Mononuclear cell (primary cell): ENCODE measurements around the gene CCL19. TPM values are rescaled to one million over a fixed set of nuclear protein-coding genes. Genes with fewer than 3 reads are reported as not detected.

Source experiments
- H3K27me3 ChIP-seq: 2 replicates; pipeline ENCODE4 v1.6.0; 2011; ENCODE audit warnings: low read length, control low read depth; ENCODE audit not compliant: insufficient read depth
- H3K4me1 ChIP-seq: 2 replicates; pipeline ENCODE4 v1.5.1; 2011; ENCODE audit warnings: mild to moderate bottlenecking, low read length, control low read depth; ENCODE audit not compliant: insufficient read depth
- H3K4me3 ChIP-seq: 2 replicates; pipeline ENCODE4 v1.5.1; 2011; ENCODE audit warnings: mild to moderate bottlenecking, low read length, moderate library complexity
- H3K9me3 ChIP-seq: 2 replicates; pipeline ENCODE4 v1.5.1; 2011; ENCODE audit warnings: low read depth, mild to moderate bottlenecking, control low read depth, low read length
- total RNA-seq: library from RNA; depleted of rRNA; stranded (reverse); fragments of >200 nt; gene quantifications from one replicate; pipeline ENCODE4 v1.2.3, GENCODE V29; 2012

The CCL19 gene
- total RNA-seq, 1 donor, result not detected

- Histone ChIP-seq H3K4me3 (no peak overlapping the region), H3K4me1 (peaks cover 17% of the 10 kb centered on the region), H3K27me3 (no peaks in the 10 kb centered on the region), H3K9me3 (no peaks in the 10 kb centered on the region)
Measured at GRCh38 chr9:34658461-34658860, 32.6 kb downstream of the CCL19 start.

DNA sequence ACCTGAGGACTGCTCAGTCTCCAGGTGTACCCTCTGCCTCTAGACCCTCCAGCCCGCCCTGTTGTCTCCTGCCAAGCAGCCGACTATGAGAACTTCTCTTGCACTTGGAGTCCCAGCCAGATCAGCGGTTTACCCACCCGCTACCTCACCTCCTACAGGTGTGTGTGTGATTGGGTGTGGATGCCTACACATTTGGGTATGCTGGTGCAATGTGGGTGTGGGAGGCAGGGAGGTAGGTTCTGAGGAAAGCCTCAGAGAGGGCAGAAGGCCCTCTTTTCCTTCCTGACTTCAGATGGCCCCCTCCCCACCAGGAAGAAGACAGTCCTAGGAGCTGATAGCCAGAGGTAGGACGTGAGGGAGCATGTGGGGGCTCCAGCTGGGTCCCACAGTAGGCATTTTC, 34.1 kb downstream of the CCL19 start:
- Histone ChIP-seq H3K4me1 (peaks cover 9% of the 10 kb centered on the region), H3K4me3 (no peak overlapping the region), H3K27me3 (no peaks in the 10 kb centered on the region), H3K9me3 (no peaks in the 10 kb centered on the region)

DNA sequence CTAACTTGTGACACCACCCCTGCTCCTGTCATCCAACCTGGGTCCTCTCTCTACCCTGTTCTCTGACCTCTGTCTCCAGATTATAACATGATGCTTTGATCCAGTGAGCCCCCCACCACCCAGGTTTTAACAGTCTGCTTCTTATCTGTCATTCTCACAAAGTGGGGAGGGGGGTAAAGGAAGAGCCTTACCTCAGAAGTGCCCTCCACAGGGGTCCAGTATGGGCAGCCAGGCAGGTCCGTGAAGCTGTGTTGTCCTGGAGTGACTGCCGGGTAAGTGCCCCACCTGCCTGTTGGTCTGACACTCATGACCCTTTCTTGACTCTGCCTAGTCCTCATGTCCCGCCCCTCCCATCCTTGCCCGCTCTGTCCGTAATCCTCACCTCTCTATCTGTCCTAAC, 35.7 kb downstream of the CCL19 start:
- Histone ChIP-seq H3K4me3 (no peak overlapping the region), H3K9me3 (no peaks in the 10 kb centered on the region), H3K27me3 (no peaks in the 10 kb centered on the region), H3K4me1 (peaks cover 10% of the 10 kb centered on the region)

GRCh38 chr9:34654323-34655051, 36.6 kb downstream of the CCL19 start:
- Histone ChIP-seq H3K4me1 (peaks cover 10% of the 10 kb centered on the region), H3K27me3 (no peaks in the 10 kb centered on the region), H3K9me3 (no peaks in the 10 kb centered on the region), H3K4me3 (no peak overlapping the region)

- H3K9me3 ChIP-seq, result no peaks in the 10 kb centered on the region
- peaks cover 16% of the 10 kb centered on the region for H3K4me1 ChIP-seq
- no peak overlapping the region for H3K4me3 ChIP-seq
- no peaks in the 10 kb centered on the region for H3K27me3 ChIP-seq
Measured at GRCh38 chr9:34653151-34654072, 37.7 kb downstream of the CCL19 start.

DNA sequence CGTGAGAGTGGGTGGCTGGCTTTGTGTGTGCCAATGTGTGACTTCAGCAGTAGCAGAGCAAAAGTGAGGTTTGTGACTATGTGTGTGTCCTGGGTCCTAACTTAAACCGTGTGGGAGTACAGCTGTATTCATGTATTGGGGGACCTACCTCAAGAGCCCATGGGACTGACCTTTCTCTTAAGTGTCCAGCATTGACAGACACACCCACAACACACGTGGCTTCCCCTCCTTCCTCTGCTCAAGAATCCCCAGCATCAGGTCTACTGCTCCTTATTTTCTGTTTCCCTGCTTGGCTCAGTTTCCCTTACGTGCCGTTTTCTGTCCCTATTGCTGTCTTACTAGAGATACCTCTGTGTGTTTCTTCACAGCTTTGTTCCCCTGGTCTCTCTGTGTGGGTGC, 38.5 kb downstream of the CCL19 start:
- no peaks in the 10 kb centered on the region for H3K9me3 ChIP-seq
- no peak overlapping the region for H3K4me3 ChIP-seq
- no peaks in the 10 kb centered on the region for H3K27me3 ChIP-seq
- H3K4me1 ChIP-seq, result peaks cover 24% of the 10 kb centered on the region

GRCh38 chr9:34651876-34652601, 39.0 kb downstream of the CCL19 start, which contains the start of gene IL11RA:
Gene IL11RA, plus strand, starts transcription at chr9:34652185. Its CDS starts 3,033 bp downstream, at chr9:34655218.
- no peaks in the 10 kb centered on the region for H3K9me3 ChIP-seq
- no peaks in the 10 kb centered on the region for H3K27me3 ChIP-seq
- H3K4me3 ChIP-seq, result no peak within 1 kb of the TSS
- peaks cover 30% of the 10 kb centered on the region for H3K4me1 ChIP-seq

- H3K9me3 ChIP-seq, result no peaks in the 10 kb centered on the region
- peaks cover 31% of the 10 kb centered on the region for H3K4me1 ChIP-seq
- H3K4me3 ChIP-seq, result no peak overlapping the region
- H3K27me3 ChIP-seq, result no peaks in the 10 kb centered on the region
Measured at GRCh38 chr9:34651321-34651720, 39.8 kb downstream of the CCL19 start.

DNA sequence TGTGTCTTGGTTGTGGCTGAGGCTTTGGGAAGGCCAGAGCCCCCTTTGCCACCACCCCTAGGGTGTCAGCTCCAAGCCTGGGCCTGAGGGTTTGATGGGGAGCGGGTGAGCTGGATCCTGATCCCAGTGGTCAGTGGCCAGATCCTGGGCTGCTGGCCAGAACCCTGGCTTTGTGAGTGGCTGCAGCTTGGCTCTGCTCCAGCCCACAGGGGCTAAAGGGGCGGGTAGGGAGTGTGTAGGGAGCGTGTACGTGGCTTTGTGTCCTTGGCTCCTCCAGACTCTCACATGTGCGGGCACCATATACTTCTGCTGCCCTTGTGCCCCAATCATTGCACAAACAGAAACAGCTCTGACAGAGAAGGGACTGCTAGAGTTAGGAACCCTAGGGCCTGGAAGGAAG, 40.3 kb downstream of the CCL19 start:
- Histone ChIP-seq H3K9me3 (no peaks in the 10 kb centered on the region), H3K4me3 (no peak overlapping the region), H3K4me1 (peaks cover 36% of the 10 kb centered on the region), H3K27me3 (no peaks in the 10 kb centered on the region)

DNA sequence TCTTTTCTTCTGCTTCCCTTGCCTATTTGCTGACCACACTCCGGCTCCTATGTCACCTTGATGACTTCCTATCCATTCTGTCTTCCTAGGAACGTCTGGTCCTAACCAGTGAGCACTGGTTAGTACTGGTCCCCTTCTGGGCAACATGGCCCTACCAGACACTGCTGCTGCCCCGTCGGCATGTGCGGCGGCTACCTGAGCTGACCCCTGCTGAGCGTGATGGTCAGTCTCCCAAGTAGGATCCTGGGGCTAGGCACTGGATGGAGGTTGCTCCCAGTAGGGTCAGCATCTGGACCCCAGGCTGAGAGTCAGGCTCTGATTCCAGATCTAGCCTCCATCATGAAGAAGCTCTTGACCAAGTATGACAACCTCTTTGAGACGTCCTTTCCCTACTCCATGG, 42.4 kb downstream of the CCL19 start:
- Histone ChIP-seq H3K4me3 (no peak overlapping the region), H3K9me3 (no peaks in the 10 kb centered on the region), H3K27me3 (no peaks in the 10 kb centered on the region), H3K4me1 (peaks cover 36% of the 10 kb centered on the region)

DNA sequence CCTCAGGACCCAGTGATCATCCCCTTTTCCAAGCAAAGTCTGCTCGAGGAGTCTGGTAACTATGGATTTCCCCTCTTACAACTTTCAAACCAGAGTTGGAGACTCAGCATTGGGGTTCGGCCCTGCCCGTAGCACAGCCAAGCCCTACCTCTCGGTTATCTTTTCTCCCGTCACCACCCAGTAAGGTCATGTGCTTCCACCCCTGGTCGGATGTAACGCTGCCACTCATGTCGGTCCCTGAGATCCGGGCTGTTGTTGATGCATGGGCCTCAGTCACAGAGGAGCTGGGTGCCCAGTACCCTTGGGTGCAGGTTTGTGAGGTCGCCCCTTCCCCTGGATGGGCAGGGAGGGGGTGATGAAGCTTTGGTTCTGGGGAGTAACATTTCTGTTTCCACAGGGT, 43.4 kb downstream of the CCL19 start:
- Histone ChIP-seq H3K4me3 (peak overlapping the region; percentile 71), H3K27me3 (no peaks in the 10 kb centered on the region), H3K4me1 (peaks cover 36% of the 10 kb centered on the region), H3K9me3 (no peaks in the 10 kb centered on the region)

DNA sequence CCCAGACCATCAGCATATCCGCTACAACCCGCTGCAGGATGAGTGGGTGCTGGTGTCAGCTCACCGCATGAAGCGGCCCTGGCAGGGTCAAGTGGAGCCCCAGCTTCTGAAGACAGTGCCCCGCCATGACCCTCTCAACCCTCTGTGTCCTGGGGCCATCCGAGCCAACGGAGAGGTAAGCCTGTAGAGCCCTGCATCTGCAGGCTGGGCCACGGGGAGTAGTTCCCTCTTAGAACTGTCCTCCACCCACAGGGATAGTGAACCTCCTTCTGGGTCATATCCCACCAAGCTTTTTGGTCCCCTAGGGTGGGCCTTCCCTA, 44.0 kb downstream of the CCL19 start:
- Histone ChIP-seq H3K9me3 (no peaks in the 10 kb centered on the region), H3K4me1 (peaks cover 30% of the 10 kb centered on the region), H3K27me3 (no peaks in the 10 kb centered on the region), H3K4me3 (peak overlapping the region; percentile 71)

DNA sequence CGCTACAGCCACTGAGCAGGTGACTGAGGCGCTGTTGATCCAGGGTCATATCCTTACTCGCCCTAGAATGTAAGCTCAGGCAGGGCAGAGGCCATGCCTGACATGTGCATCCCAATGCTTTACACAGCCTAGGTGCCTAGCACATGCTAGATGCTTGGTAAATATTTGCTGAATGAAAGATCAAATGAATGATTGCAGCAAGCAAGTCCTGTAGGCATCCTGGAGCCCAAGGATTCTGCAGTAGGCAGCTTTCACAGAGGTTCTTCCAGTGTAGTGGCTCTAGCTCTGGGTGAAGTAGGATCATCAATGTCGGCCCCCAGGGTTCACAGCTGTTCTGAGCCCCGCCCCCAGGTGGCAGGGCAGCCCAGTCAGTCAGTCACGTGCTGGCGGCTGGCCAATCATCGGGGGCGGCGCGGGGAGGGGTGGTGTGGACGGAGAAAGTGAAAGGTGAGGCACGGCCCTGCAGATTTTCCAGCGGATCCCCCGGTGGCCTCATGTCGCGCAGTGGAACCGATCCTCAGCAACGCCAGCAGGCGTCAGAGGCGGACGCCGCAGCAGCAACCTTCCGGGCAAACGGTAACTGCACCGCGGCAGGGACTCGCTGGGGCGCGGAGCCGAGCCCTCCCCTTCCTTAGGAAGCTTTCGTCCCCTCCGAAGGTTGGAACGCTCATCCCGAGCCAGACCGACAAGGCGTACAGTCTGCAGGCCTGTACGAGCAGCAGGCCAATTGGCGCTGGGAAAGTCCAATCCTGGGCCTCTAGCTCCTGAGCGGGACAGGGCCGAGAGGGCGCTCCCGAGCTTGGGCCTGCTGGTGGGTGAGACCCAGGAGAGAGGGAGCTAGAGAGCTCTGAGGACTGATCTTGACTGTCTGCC, 44.6 kb downstream of the CCL19 start, which contains the start of gene GALT:
TSS of gene GALT (plus strand) at position 465 of the 873 bp plus-strand sequence. CDS start at position 495, 30 bp downstream.
- H3K4me1 ChIP-seq, result peaks cover 29% of the 10 kb centered on the region
- no peaks in the 10 kb centered on the region for H3K9me3 ChIP-seq
- peak within 1 kb of the TSS; percentile 71 for H3K4me3 ChIP-seq
- H3K27me3 ChIP-seq, result no peaks in the 10 kb centered on the region

- H3K4me1 ChIP-seq, result peaks cover 32% of the 10 kb centered on the region
- no peaks in the 10 kb centered on the region for H3K9me3 ChIP-seq
- H3K4me3 ChIP-seq, result no peak overlapping the region
- H3K27me3 ChIP-seq, result no peaks in the 10 kb centered on the region
Measured at GRCh38 chr9:34644766-34645314, 46.2 kb downstream of the CCL19 start.
